ENCODE results near the gene ATP2B2.

ATP2B2 gene

DNA sequence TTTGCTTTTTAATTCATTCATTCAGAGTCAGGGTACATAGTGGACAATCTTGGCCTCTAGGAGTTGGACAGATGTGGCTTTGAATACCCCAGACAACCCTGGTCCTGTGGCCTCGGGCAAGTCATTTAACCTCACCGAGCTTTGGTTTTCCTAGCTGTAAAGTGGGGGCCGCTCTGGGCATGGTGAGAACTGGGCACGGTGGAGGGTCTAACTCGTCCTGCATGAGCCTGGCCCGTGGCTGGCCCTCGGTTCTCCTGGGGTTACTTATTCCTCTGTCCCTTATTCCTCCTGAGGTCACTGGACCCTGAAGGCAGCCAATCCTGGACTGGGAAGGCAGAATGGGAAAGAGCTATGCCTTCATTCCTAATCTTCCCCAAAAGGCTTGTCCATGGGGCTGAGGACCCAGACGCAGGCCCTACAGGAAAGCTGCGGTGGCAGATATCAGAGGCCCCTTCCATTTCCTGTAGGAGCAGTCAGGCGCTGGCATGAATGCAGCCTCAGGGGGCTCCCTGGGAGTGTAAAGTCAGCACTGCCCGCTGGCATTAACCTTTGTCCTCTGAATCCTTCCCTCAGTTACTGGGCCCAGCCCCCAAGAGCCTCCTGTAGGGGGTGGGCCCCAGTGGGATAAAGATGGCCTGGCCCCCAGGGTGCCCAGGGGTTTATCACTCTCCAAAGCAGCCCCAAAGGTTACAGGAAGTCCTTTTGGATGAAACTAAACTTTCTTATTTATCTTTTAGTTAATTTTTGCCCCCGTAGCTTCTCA is 166.6 kb downstream of the ATP2B2 start:
- DNase-seq, result no peak

DNA sequence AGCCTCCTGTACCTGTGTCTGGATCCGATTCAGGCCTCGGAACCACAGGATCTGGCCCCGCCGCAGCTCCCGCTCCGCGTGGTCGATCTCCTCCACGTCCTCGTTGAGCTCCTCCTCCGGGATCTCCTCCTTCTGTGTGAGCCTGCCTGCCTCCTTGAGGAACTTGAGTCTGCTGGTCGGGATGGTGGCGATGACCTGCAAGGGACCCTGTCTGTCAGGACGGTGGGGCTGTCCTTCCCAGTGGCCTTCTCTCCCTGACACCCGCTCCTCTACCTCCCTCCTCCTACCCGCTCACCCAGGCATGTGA is 167.3 kb downstream of the ATP2B2 start:
- no peak for DNase-seq

DNA sequence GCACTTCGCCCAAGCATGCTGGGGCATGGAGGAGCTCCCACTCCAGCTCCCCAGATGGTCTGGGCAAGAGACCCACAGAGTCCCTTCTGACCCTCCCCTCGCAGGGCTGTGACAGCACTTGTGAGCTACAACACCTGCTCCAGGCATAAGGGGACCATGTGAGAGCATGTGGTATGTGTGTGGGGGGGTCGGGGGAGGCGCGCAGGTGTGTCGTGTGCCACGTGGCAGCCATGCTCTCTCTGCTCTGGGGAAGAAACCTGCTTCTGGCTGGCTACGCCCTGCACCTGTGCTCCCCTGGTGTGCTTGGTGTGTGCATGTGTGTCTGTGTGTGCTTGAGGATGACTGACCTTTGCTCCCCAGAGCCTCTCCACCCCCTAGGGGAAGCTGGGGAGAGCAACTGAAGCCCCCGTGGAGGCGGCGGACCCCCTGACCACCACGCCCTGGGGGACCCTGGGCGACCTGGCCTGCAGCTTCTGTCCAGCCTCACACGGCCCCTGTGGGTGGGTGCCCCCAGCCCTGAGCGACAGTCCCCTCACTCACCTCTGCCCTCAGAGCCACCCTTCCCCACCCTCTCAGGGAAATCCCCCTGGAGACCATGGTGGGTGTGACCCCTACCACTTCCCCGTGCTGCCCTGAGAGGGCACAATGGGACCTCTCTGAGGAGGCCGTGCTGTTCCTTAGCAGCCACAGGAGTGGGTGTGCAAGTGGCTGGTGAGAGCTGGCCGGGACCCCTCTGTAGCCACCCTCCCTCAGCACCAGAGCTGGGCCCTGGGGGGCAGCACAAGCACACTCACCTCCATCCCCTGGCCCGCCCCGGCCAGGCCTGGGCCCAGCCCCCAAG is 167.8 kb downstream of the ATP2B2 start:
- DNase-seq, result peak; percentile 66

DNA sequence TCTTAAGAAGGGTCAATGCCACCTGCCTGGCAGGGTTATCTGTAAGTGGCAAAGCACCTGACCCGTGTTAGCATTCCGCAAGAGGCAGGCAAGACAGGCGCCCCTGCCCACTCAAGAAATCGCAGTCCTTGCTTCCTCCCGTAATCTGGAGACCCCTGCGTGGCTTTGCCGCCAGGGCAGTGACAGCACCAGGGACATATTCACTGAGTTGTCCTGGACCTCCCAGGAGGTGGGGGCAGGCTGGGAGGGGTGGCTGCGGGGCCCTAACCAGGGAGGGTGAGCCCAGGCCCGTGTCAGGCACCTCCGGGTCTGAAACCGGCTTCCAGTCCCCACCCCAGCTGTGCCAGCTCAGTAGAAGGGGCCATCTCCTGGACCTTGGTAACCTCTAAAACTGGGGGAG is 168.6 kb downstream of the ATP2B2 start:
- no peak for DNase-seq

DNA sequence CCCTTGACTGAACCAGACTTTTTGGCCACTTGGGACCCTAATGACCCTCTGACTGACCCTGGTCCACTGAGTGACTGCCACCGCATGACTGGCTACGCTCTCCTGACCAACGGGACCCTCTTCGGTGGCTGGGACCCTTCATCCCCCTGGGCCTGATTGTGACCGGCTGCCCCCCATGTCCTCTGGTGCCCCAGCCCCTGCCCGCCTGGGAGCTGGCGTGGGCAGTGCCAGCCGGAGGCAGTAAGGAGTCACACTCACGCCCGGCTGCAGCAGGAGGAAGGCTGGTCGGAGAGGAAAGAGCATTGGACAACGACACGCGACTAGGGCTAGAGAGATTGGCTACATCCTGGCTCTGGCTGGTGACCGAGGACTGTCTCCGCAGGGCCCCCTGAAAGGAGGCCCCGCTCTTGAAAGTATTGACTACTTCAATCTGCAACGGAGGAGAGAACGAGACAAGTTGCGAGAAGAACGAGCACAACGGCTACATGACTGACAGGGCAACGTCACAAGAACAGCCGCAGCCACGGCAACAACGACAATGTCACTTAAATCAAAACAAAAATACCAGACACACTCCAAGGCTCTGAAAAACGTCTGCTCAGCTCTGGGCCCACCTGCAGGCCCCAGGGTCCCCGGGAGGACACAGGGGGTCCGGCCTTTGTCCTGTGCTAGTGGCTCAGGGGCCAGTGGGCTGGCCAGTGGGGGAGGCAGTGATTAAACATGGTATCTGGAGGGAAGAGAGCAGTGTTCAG is 169.3 kb downstream of the ATP2B2 start:
- no peak for DNase-seq

DNA sequence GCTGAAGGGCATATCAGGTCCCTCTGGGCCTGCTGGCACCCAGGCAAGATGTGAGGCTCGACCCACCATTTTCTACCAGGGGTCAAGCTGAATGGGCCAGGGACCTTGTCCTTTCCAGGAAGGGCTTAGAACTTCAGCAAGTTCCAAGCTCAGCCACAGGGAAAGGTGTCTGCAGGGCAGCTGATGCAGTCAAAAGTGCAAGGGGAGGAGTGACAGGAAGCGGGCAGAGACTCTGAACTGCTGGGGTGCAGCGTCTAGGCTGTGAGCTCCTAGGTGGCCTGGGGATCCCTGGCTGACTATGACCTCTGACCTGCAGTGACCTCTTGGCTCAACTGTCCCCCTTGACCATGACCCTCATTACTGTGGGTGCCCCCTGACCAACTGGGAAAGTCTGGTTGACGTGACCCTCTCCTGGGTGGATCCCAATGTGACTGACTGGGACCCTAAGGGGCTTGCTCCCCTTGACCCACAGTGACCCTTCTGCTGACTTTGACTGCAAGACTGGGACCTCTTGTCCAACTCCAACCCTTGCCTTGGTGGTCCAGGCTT is 170.1 kb downstream of the ATP2B2 start:
- DNase-seq, result no peak

DNA sequence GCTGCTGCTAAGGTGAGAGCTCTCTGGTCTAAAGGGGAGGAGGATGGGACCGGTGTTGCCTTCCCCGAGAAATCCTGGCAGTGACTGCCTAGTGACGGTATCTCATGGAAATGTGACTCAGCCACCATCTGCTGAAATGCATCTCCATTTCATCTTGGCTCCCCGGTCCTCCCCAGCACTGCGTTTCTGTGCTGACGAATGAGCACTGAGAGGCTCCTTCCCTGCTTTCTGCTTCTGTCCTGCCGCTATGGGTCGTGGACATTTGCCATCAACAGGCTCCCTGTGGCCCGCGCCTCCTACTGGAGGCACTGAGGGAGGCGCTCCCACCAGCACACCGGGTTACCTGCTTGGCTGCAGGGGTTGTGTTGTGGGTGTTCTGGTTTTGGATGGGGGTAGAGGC is 170.9 kb downstream of the ATP2B2 start:
- no peak for DNase-seq

DNA sequence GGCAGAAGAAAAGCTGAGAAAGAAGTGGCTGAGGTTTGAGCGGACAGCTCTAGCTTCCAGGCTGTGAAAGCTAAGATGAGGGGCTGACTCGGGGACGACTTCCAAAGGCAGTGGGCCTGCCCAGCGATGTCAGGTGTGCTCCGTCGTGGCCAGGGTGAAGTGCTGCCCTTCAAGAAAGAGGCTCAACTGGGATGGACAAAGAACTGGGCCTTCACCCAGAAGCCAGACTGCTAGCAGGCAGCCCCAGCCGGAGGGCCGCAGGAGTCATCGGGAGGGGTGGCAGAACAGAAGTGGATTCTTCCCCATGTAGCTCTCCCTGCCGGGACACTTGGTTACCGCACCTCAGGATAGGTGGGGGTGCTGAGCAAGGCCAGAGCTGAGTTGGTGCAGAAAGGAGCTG is 171.3 kb downstream of the ATP2B2 start:
- no peak for DNase-seq

DNA sequence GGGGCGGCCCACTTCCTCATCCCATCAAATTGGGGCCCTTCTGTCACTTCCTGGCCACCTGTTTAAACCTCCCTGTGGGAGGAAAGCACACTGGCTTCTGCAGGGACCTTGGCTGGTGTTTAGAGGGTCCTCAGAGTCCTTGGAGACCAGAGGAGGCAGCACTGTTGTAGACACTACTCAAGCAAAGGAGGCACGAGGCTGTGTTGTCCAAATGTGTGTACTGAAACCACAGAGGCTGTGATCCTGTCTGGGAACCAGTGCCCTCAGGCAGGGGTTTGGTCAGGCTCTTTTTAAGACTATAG is 172.1 kb downstream of the ATP2B2 start:
- DNase-seq, result no peak

DNA sequence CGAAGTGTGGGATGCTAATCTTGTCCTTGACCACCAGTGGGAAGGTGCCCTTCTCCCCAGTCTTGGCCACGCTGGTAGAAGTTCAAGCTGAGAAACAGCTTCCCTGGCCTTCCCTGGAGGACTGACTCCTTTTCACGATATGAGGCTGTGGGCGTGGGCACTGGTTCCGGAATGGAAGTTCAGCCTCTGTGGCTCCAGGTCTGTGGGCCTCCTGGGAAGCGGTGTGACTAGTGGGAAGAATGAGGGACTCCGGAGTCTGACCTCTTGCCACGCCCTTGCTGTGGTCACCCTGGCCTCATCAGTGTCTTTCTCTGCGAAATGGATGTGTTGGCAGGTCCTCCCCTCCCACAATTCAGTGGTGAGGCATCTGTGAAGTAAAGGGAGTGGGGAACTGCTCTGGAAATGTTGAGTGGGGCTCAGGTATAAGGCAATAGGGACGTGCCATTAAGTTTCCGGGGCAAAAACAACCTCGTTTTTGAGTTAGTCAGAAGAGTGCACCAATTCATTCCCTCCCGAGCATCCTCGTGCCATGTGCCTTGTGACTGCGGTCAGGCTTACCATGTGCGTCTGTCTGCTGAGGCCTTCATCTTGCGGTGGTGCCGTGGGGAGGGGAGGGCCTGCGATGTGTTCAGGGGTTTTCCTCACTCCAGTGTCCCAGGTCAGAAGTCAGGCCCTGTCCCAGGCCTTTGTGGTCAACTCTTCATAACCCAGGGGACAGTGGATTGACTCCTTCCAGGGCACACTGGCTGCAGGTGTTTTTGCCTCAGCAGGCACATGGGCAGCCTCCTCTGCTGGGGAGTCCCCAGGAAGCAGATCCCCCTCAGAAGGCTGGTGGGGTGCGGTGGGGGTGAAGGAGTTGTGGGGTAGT is 172.7 kb downstream of the ATP2B2 start:
- DNase-seq, result no peak

DNA sequence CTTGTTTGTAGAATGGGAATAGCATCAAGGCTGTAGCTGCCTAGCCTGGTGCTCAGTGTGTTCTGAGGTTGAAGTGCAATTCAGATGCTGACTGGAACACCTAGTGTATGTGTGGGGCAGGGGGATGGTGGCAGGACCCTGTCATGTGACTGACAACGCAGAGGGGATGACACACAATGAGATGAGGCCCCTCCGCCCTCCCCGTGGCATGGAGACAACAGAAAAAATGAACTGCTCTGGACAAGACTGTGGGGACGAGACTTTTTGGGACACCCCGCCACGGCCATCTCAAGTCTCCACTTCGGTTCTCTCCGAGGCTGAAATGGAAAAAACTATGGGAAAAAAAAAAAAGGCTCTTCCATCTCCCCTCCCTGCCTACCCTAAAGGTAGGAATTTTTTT is 174.1 kb downstream of the ATP2B2 start:
- DNase-seq, result no peak

DNA sequence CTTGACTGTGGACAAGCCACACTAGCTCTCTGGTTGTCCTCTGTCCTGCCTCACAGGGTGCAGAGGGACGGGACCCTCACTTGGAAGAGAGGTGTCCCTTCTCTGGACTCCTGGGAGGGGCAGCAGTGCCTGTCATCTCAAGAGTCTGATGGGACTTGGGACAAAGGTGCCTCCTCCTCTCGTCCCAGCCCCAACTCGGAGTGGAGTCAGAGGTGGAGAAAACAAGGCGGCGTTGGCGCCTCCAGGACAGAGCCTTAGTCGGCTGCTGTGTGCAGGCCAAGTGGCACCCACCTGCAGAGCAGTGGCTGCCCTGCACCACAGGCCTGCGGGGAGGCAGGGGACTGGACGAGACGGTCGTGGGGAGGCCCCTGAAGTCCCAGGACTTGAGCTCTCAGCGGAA is 175.1 kb downstream of the ATP2B2 start:
- DNase-seq, result no peak

DNA sequence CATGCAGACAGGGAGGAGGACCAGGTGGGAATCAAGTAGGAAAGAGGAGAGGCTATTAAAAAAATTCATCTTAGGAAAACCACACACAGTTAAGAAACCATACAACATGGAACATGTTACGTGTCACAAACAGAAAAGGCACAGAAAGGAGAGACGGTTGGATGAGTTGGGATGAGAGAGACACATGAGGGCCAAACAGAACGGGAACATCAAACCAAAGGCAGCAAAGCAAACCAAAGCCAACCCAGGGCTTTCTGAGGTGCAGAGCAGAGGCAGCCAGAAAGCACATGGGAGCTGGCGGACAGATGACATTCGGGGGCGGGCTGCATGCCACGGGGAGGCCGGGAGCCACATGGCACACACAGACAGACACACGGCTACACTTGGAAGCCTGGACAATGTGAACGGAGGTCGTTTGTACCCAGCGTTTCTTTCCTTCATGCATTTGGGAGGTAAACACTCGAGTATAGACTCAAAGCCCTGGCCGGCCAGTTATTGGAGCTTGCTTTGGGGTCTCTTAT is 175.8 kb downstream of the ATP2B2 start:
- no peak for DNase-seq

DNA sequence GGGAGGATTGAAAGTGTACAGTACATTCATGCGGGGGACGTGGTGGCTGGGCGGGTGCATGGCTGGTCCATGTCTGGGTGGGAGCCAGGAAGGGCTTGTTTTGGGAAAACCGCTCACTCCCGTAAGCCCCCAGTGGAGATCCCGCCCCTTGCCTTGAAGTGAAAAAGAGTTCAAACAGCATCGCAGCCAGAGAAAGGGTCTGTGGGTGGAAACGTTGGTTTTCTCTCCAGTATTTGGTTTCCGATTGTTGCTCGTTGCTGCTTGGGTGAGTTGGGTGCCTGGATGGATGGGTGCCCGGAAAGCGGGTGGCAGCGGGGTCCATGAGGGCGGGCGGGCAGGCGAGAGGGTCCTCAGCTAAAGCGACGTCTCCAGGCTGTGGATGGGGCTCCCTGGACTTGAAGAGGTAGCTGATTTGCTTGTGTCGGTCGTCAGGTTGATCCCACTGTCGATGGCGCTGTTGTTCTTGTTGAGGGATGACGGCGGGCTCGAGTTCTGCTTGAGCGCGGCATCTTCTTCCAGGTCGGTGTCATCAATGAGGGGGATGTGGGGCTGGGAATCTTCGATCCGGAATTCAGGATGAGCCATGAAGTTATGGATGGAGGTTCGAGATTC is 176.8 kb downstream of the ATP2B2 start:
- no peak for DNase-seq

DNA sequence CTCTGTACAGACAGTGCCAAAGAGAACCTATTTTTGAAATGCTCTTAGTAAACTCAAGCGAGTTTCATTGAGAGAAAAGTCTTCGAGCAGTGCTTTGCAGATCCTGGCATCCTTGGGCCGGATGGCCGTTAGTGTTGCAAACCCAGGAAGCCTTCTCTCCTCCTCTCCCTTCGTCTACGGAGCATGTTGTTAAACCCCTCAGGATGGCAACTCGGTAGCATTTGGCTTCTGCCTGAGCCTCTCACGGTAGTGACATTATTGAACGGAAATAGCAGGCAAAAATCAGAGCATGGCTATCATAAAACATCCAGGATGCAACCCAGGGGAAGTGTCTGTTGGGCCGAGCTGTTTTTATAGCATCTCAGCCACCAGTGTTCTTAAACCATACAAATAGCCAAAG is 177.8 kb downstream of the ATP2B2 start:
- no peak for DNase-seq

DNA sequence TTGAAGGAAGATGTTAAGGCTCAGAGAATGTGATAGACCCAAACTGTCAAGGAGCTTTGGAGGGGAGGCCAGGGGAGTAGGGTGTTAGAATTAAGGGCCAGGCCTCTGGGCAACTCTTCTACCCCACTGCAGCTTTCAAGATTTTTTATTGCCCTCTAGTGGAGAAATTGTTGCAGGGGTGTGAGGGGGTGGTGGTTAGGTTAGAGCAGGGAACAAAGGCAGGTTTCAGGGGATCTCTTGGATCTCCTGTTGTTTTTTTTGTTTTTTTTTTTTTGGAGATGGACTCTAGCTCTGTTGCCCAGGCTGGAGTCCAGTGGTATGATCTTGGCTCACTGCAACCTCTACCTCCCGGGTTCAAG is 183.1 kb downstream of the ATP2B2 start:
- DNase-seq, result peak; percentile 28

DNA sequence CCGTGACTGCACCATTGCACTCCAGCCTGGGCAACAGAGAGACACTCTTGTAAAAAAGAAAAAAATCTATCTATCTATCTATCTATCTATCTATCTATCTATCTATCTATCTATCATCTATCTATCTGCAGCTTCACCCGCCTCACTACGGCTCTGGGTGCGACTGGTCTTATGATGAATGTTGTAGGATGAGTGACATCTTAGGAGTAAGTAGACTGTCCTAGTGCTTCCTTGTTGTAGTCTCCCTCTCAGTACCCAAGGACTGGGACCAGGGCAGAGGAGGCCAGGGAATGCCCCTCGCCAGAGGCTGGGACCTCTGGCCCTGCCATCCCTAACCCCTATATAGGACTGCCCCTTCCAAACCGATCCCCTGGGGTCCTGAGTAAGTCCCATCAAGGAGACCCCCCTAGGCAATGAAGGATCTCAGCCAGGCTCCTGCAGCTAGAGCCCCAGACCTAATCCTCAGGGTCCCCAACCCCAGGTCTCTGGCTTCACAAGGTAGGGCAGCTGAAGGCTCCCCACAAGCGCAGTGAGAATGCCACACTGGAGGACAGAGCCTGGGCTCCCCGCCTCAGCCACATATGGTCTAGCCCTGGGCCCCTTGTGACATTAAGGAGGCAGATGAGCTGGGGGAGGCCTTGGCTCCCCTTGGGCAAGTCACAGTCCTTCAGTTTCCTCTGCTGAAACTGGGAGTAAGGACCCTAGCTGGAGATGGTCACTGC is 183.6 kb downstream of the ATP2B2 start:
- no peak for DNase-seq

DNA sequence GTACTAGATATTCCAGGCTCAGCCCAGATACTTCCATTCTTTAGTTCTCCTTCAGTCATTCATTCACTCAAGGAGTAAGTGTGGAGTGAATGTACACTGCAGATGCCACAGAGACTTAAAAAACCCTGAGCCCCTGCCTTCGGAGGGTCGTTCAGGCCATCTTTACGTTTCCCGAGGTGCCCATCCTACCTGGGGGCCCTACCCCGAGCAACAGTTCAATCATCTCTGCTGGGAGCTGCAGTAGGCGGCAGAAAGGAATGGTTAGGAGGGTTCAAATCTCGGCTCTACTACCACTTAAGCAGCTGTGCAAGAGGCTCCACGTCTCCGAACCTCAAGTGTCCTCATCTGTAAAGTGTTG is 185.1 kb downstream of the ATP2B2 start:
- no peak for DNase-seq

DNA sequence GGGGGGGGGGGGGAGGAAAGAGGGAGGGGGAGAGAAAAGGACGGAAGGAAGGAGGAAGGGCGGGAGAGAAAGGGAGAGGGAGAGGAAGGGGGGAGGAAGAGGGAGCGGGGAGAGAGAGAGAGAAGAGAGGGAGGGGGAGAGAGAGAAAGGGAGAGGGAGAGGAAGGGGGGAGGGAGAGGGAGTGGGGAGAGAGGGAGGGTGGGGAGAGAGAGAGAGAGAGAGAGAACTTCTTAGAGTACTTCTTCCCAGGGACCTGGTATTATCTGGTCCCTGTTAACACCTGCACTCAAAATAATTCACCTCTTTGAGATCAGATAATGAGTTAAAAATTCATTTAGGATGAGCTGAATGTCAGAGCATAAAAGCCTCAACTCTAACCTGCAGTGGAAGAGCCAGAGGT is 185.6 kb downstream of the ATP2B2 start:
- DNase-seq, result no peak

DNA sequence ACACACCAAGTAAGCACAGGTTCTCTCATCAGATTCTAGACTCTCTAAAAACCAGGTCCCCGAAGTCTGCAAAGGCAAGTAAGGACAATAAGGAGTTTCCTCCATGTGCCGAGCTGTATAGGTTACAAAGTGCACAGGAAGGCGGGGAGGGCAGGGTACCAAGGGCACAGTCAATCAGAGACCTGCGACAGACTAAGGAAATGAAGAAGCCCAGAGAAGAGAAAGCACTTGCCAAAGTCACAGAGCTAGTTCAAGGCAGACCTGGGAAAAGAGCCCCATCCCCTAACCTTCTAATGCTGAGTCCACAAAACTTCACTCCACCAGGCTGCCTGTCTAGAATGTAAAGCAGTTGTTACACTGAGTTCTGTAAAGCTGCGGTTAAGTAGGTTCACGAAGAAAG is 186.1 kb downstream of the ATP2B2 start:
- DNase-seq, result no peak

DNA sequence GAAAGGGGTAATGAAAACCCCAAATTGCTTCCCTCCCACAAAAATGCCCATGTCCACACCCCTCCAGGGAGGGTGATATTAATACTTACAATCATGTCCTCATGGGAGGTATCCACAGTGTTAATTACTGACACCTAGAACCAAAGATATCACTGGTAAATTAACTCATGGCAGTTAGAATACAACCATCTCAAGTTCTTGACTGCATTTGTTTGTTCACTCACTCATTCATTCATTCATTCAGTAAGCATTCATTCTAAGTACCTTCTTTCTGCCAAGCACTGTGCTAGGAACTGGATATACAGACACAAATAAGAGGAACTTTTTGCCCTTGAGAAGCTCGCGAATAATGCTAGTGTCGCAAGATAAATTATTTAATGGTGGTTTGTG is 187.4 kb downstream of the ATP2B2 start:
- DNase-seq, result no peak

All from NCI-H69 (cell line).